SJCRH30 (cell line): Measurements from ENCODE around the gene OR52E1. TPM values are rescaled to one million over a fixed set of nuclear protein-coding genes. Genes with fewer than 3 reads are reported as not detected.
"Not testable (repeated sequence)": the region's sequence is repeated elsewhere in the genome, so short reads cannot be mapped to it uniquely, and the experiment has no call there.

Source experiments
- DNase-seq, 2 experiments: peaks; one replicate each; pipeline ENCODE4 v3.0.0-alpha.2; 2015 to 2020
- H3K27ac ChIP-seq: fragments of 250-450 bp; sonication (Bioruptor Pico); 2 replicates; pipeline ENCODE4 v1.5.1; 2020; ENCODE audit warnings: mild to moderate bottlenecking, moderate library complexity
- H3K27me3 ChIP-seq: fragments of 250-450 bp; sonication (Bioruptor Pico); 2 replicates; pipeline ENCODE4 v1.5.1; 2020; ENCODE audit warnings: mild to moderate bottlenecking, moderate library complexity
- H3K36me3 ChIP-seq: fragments of 250-450 bp; sonication (Bioruptor Pico); 2 replicates; pipeline ENCODE4 v1.5.1; 2020; ENCODE audit warnings: mild to moderate bottlenecking, moderate library complexity
- H3K4me1 ChIP-seq: fragments of 250-450 bp; sonication (Bioruptor Pico); 2 replicates; pipeline ENCODE4 v1.5.1; 2020; ENCODE audit warnings: mild to moderate bottlenecking, moderate library complexity
- H3K4me3 ChIP-seq: fragments of 250-450 bp; sonication (Bioruptor Pico); 2 replicates; pipeline ENCODE4 v1.5.1; 2020; ENCODE audit warnings: mild to moderate bottlenecking, moderate library complexity
- H3K9me3 ChIP-seq: fragments of 250-450 bp; sonication (Bioruptor Pico); replicated peaks from 2 replicates; pipeline ENCODE4 v1.5.1; 2020; ENCODE audit warnings: mild to moderate bottlenecking, moderate library complexity
- total RNA-seq: library from RNA; depleted of rRNA; stranded (reverse); fragments of >200 nt; shearing (Covaris generic); gene quantifications from 2 replicates; pipeline ENCODE4 v1.2.3, GENCODE V29; 2014; rRNA removed

OR52E1 gene
- total RNA-seq = not detected in 2 replicates

DNA sequence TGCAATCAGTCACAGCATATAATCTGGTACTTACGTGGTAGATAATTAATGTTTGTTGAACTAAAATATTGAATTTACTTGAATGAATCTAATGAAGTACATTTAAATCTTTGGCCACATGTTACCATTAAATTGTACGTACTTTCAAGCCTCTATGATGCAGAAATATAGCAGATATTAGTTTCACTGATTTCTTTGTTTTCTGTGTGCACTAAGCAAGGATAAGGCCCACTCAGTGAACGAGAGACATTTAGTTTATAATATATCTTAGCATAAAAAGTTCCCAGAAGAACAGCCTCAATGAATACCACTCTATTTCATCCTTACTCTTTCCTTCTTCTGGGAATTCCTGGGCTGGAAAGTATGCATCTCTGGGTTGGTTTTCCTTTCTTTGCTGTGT, at the start of gene OR52E1:
Gene OR52E1, plus strand, starts transcription at position 301 of the 400 bp plus-strand sequence.
- H3K36me3 ChIP-seq = no peaks in the 10 kb centered on the region
- no peak within 1 kb of the TSS for H3K27ac ChIP-seq
- H3K27me3 ChIP-seq = no peaks in the 10 kb centered on the region
- no peaks in the 10 kb centered on the region for H3K4me1 ChIP-seq
- no peak for DNase-seq
- H3K4me3 ChIP-seq = no peak within 1 kb of the TSS
- H3K9me3 ChIP-seq = no peaks in the 10 kb centered on the region

DNA sequence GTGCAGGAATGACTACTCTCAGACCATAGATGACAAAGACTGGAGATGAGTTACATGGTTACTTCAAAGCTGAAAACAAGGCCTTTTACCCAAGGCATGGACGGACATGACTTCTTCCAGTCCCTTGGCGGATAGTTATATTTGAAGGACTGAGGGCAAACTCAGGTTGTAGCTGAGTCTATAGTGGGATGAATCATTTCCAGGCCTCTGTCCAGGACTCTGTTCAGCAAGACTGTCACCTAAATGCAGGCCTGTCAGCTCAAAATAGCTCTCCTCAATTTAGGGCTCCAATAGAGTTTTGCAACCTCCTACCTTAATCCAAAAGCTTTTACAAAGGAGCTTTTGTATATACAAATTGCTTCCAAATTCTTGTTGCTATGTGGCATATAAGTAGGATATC, 47.4 kb upstream of the OR52E1 start:
- Histone ChIP-seq H3K27me3 (no peaks in the 10 kb centered on the region), H3K9me3 (peaks cover 3% of the 10 kb centered on the region), H3K36me3 (no peaks in the 10 kb centered on the region), H3K27ac (no peak overlapping the region), H3K4me3 (no peak overlapping the region), H3K4me1 (no peaks in the 10 kb centered on the region)
- no peak for DNase-seq

DNA sequence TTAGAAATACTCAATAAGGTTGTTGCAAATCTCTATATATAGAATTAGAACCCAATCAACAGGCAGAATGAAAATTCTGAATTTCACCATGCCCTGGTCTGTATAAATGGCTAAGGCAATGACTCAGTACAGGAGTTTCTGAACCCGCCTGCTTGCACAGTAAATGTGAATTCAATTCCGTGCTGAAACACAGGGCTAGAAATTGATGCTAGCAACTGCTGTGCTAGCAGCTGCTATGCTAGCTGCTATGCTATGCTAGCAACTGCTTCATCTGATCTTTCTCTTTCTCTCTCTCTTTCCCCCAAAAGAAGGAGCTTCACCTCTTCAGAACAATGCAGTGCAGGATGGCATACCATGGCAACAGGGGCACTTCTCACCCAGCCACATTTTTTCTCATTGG, 32.7 kb upstream of the OR52E1 start:
- Histone ChIP-seq H3K27ac (no peak overlapping the region), H3K4me1 (no peaks in the 10 kb centered on the region), H3K36me3 (no peaks in the 10 kb centered on the region), H3K27me3 (no peaks in the 10 kb centered on the region), H3K4me3 (no peak overlapping the region), H3K9me3 (no peaks in the 10 kb centered on the region)
- no peak for DNase-seq

DNA sequence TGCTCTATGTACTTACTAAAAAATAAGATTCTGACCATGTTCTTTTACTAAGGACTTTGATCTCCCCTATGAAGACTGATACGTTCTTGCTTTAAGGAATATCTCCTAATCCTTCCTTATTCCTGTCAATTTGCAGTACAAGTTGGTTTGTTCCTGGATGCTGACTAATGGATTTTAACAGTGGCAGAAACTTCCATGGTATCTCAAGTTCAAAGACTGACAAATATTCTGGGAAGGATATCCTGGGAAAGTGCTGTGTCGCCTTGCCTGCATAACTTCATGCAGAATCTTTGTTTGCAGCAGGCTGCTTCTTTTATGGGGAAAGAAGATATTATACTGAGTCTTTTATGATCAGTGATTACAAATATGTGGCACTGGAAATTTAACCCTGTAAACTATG, 31.4 kb upstream of the OR52E1 start:
- Histone ChIP-seq H3K4me3 (no peak overlapping the region), H3K27me3 (no peaks in the 10 kb centered on the region), H3K27ac (no peak overlapping the region), H3K36me3 (no peaks in the 10 kb centered on the region), H3K4me1 (no peaks in the 10 kb centered on the region), H3K9me3 (no peaks in the 10 kb centered on the region)
- no peak for DNase-seq

DNA sequence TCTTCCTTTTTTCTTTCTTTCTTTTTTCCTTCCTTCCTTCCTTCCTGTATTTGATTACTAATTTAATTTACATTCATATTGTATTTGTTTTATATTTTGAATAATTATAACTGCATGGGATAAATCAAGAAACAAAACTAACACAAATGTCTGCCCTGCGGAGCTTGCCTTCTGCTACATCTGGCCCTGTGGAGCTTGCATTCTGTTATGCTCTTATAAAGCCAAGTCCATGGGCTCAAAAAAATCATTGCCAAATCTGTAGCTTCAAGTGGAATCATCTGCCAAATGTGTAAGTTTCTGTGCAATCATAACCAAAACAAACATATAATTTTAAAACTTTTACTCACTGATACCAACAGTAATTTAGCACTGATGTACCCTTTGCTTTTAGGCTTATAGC, 31.0 kb upstream of the OR52E1 start:
- Histone ChIP-seq H3K36me3 (no peaks in the 10 kb centered on the region), H3K27ac (no peak overlapping the region), H3K4me1 (no peaks in the 10 kb centered on the region), H3K27me3 (no peaks in the 10 kb centered on the region), H3K4me3 (no peak overlapping the region), H3K9me3 (no peaks in the 10 kb centered on the region)
- DNase-seq = no peak

DNA sequence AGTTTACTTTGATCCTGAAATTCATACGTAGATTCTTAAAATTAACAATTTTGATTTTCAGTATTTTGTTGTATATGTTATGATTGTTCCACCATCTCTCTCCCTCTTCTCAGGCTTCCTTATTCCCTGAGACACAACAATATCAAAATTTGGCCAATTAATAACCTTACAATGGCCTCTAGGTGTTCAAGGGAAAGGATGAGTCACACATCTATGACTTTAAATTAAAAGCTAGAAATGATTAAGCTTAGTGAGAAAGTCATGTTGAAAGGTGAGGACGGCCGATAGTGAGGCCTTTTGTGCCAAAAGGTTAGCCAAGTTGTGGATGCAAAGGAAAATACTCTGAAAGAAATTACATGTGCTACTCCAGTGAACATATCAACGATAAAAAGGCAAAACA, 28.5 kb upstream of the OR52E1 start:
- H3K4me1 ChIP-seq = no peaks in the 10 kb centered on the region
- no peak overlapping the region for H3K4me3 ChIP-seq
- no peaks in the 10 kb centered on the region for H3K27me3 ChIP-seq
- H3K27ac ChIP-seq = no peak overlapping the region
- no peak for DNase-seq
- no peaks in the 10 kb centered on the region for H3K36me3 ChIP-seq
- H3K9me3 ChIP-seq = no peaks in the 10 kb centered on the region

DNA sequence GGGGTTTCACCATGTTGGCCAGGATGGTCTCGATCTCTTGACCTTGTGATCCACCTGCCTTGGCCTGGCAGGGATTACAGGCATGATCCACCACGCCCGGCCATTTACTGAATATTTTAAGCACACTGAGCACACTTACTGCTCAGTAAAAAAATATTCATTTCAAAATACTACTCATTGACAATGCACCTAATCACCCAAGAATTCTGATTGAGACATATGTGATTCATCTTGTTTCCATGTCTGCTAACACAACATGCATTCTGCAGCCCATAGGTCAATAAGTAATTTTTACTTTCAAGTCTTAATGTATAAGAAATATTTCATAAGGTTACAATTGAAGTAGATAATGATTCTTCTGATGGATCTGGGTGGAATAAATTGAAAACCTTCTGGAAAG, 27.3 kb upstream of the OR52E1 start:
- no peaks in the 10 kb centered on the region for H3K9me3 ChIP-seq
- H3K27ac ChIP-seq = no peak overlapping the region
- no peaks in the 10 kb centered on the region for H3K36me3 ChIP-seq
- no peaks in the 10 kb centered on the region for H3K27me3 ChIP-seq
- no peak for DNase-seq
- no peak overlapping the region for H3K4me3 ChIP-seq
- no peaks in the 10 kb centered on the region for H3K4me1 ChIP-seq

DNA sequence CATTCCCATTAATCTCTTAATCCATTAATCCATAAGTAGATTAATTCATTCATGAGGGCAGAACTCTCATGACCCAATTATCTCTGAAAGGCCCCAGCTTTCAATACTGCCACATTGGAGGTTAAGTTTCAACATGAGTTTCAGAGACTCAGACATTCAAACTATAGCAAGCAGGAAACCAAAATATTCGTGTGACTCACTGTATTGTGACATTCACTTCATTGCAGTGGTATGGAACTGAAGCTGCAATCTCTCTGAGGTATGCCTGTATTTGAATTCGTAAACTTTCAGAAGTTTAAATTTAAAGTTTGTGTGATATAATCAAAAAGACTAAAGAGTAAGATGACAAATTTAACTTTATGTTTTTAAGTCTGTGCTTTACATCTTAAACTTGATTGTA, 26.0 kb upstream of the OR52E1 start:
- Histone ChIP-seq H3K9me3 (no peaks in the 10 kb centered on the region), H3K4me3 (no peak overlapping the region), H3K27me3 (no peaks in the 10 kb centered on the region), H3K27ac (no peak overlapping the region), H3K36me3 (no peaks in the 10 kb centered on the region), H3K4me1 (no peaks in the 10 kb centered on the region)
- DNase-seq = no peak

DNA sequence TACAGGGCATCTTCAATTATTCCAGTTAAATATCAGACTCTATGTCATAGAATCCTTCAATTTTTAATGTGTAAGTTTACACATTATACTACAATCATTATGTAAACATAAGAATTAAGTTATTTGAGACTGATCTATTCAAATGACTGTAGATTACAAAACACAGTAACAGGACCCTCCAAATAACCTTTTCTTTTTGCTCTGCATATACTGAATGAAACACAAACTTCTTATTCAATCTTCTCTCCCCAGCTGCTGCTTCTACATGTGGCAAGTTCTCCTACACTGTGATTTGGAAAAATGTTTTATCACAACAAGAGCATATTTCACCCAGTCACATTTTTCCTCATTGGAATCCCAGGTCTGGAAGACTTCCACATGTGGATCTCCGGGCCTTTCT, 23.1 kb upstream of the OR52E1 start, which contains the start of gene OR52J3:
Gene OR52J3, plus strand, starts transcription at position 301 of the 400 bp plus-strand sequence. Its CDS starts 0 bp downstream, at position 301.
- no peak within 1 kb of the TSS for H3K4me3 ChIP-seq
- no peaks in the 10 kb centered on the region for H3K4me1 ChIP-seq
- no peaks in the 10 kb centered on the region for H3K36me3 ChIP-seq
- H3K27me3 ChIP-seq = no peaks in the 10 kb centered on the region
- no peaks in the 10 kb centered on the region for H3K9me3 ChIP-seq
- no peak within 1 kb of the TSS for H3K27ac ChIP-seq
- no peak for DNase-seq

DNA sequence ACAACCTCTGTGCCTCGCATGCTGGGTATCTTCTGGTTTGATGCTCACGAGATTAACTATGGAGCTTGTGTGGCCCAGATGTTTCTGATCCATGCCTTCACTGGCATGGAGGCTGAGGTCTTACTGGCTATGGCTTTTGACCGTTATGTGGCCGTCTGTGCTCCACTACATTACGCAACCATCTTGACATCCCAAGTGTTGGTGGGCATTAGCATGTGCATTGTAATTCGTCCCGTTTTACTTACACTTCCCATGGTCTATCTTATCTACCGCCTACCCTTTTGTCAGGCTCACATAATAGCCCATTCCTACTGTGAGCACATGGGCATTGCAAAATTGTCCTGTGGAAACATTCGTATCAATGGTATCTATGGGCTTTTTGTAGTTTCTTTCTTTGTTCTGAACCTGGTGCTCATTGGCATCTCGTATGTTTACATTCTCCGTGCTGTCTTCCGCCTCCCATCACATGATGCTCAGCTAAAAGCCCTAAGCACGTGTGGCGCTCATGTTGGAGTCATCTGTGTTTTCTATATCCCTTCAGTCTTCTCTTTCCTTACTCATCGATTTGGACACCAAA, 22.5 kb upstream of the OR52E1 start:
- Histone ChIP-seq H3K27me3 (no peaks in the 10 kb centered on the region), H3K4me1 (no peaks in the 10 kb centered on the region), H3K4me3 (no peak overlapping the region), H3K9me3 (no peaks in the 10 kb centered on the region), H3K36me3 (no peaks in the 10 kb centered on the region), H3K27ac (no peak overlapping the region)
- DNase-seq = no peak

DNA sequence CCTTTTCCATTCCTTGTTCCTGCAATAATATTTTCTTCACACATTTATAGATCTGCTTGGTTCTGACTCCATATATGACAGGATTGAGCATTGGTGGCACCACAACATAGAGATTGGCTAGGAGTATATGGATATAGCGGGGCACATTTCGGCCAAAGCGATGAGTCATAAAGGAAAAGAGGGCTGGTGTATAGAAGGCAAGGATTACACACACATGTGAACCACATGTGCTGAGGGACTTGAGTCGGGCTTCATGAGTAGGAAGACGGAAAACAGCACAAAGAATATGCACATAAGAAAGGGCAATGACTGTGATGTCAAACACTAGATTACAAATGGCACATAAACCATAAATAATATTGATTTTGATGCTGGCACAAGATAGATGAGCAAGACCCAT, 10.7 kb upstream of the OR52E1 start:
- H3K9me3 ChIP-seq, H3K4me3 ChIP-seq, H3K36me3 ChIP-seq, H3K4me1 ChIP-seq, H3K27me3 ChIP-seq, H3K27ac ChIP-seq, DNase-seq: not testable (repeated sequence)

DNA sequence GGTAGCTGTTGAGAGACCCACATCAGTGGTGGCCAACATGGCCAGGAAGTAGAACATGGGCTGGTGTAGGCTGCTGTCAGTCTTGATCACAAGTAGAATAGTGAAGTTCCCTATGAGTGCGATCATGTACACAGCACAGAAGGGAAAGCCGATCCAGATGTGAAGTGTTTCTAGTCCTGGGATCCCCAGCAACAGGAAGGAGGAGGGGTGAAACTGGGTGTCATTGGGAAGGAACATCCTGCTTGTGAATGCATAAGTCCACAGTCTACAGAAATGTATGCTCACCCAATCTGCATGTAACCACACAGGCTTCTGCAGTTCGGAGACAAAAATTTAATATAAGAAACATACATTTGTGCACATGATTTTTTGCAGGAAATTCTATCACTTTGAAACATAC, 10.0 kb upstream of the OR52E1 start, which contains the start of gene OR52E2:
Gene OR52E2, minus strand, starts transcription at position 237 of the 400 bp plus-strand sequence. Its CDS starts 0 bp downstream, at position 237.
- H3K9me3 ChIP-seq = no peaks in the 10 kb centered on the region; the same call in 1 of the 2 replicates
- no peak for DNase-seq
- H3K27ac ChIP-seq = no peak within 1 kb of the TSS
- 0 out of 2 replicates have a peak, but pooled peaks cover 5% of the 10 kb centered on the region for H3K27me3 ChIP-seq
- H3K36me3 ChIP-seq = no peaks in the 10 kb centered on the region
- H3K4me3 ChIP-seq = no peak within 1 kb of the TSS
- no peaks in the 10 kb centered on the region for H3K4me1 ChIP-seq

DNA sequence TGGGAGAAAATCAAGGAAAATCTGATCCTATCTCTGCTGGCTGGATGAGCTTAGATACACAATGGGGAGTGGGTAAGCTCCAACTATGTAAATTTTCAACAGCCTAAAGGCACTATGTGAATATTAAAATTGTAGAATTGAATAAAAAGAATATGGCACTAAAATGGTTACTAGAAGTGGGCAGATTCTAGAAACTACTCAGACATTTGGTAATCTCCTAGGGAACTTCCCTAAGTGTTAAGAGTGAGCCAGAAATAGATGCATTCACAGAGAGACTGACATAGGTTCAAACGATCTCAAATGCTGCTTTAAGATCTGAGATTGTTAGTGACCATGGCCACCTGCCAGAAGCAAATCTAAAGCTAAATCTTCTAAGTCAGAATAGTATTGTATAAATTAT, 4.3 kb upstream of the OR52E1 start:
- no peak overlapping the region for H3K4me3 ChIP-seq
- no peak overlapping the region for H3K27ac ChIP-seq
- H3K4me1 ChIP-seq = no peaks in the 10 kb centered on the region
- no peaks in the 10 kb centered on the region for H3K36me3 ChIP-seq
- H3K9me3 ChIP-seq = no peaks in the 10 kb centered on the region
- 0 out of 2 replicates have a peak, but pooled peaks cover 5% of the 10 kb centered on the region for H3K27me3 ChIP-seq
- DNase-seq = no peak

DNA sequence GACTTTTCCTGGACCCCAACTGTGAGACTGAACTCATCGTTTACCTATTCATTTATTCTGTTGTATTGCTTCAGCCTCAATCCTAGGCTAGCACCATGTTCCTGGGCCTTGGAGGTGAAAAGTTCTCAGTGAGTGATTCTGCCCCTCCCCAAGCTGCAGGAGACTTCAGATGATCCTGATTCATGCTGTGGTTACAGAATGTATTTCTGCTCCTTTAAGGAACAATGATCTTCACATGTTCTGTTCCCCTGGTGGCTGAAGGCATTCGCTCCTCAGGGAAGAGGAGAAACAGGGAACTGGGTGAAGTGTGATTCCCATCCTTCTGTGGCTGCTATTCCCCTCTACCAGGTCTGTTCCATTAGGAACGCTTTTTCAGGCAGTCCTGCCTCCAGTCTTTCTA, 2.4 kb downstream of the OR52E1 start:
- H3K27ac ChIP-seq = no peak overlapping the region
- no peak overlapping the region for H3K4me3 ChIP-seq
- no peaks in the 10 kb centered on the region for H3K4me1 ChIP-seq
- H3K9me3 ChIP-seq = no peaks in the 10 kb centered on the region
- no peaks in the 10 kb centered on the region for H3K27me3 ChIP-seq
- H3K36me3 ChIP-seq = no peaks in the 10 kb centered on the region
- DNase-seq = no peak

DNA sequence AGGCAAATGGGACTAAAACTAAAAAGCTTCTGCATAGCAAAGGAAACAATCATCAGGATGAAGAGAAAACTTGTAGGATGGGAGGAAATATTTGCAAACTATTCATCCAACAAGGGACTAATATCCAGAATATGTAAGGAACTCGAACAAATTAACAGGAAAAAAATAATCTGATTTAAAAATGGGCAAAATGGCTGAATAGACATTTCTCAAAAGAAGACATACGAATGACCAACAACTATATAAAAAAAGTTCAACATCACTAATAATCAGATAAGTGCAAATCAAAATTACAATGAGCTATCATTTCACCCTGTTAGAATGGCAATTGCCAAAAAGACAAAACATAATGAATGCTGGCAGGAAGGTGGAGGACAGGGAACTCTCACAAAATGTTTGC, 12.0 kb downstream of the OR52E1 start:
- Histone ChIP-seq H3K27ac (no peak overlapping the region), H3K9me3 (no peaks in the 10 kb centered on the region), H3K27me3 (no peaks in the 10 kb centered on the region), H3K4me3 (no peak overlapping the region), H3K36me3 (no peaks in the 10 kb centered on the region), H3K4me1 (no peaks in the 10 kb centered on the region)
- DNase-seq = no peak

DNA sequence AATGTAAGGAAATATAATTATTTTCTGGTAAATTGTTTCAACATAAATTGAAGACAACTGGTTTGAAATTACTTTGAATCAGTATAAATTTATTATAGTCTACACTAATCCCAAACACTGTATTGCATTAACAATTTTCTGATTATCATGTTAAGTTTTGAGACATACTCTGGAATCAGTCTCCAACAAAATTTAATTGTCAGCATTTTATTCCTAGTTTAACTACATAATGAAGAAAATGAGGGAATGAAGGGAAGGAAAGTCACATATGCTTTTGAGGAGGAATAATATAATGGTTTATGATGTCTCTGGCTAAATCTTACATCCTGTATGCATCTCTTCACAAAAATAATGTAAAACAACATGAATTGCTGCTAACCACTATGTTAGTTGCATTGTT, 14.2 kb downstream of the OR52E1 start:
- Histone ChIP-seq H3K4me1 (no peaks in the 10 kb centered on the region), H3K27ac (no peak overlapping the region), H3K27me3 (no peaks in the 10 kb centered on the region), H3K9me3 (no peaks in the 10 kb centered on the region), H3K36me3 (no peaks in the 10 kb centered on the region), H3K4me3 (no peak overlapping the region)
- DNase-seq = no peak
